ENCODE measurements around the gene PDE4B.

PDE4B gene

DNA sequence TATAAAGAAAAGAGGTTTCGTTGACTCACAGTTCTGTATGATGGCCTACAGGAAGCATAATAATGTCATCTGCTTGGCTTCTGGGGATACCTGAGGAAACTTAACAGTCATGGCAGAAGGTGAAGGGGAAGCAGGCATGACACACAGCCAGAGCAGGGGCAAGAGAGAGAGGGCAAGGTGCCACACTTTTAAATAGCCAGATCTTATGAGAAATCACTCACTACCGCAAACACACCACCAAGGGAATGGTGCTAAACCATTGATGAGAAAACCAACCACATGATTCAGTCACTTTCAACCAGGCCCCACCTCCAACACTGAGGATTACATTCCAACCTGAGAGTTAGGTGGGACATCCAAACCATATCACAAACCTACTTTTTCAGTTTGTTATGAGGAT, 495.4 kb downstream of the PDE4B start:
- Histone ChIP-seq H3K27me3 (ENCODE audit: insufficient read depth, low read length) (no peaks in the 10 kb centered on the region), H3K4me1 (ENCODE audit: insufficient read depth, low read length) (no peaks in the 10 kb centered on the region), H3K36me3 (ENCODE audit: insufficient read depth, low read depth, low read length) (no peaks in the 10 kb centered on the region), H3K27ac (ENCODE audit: low read length) (no peak overlapping the region), H3K9me3 (ENCODE audit: insufficient read depth, low read depth, low read length) (no peaks in the 10 kb centered on the region), H3K4me3 (ENCODE audit: low read length) (no peak overlapping the region), H3K9ac (ENCODE audit: low read depth, low read length) (no peak overlapping the region)

DNA sequence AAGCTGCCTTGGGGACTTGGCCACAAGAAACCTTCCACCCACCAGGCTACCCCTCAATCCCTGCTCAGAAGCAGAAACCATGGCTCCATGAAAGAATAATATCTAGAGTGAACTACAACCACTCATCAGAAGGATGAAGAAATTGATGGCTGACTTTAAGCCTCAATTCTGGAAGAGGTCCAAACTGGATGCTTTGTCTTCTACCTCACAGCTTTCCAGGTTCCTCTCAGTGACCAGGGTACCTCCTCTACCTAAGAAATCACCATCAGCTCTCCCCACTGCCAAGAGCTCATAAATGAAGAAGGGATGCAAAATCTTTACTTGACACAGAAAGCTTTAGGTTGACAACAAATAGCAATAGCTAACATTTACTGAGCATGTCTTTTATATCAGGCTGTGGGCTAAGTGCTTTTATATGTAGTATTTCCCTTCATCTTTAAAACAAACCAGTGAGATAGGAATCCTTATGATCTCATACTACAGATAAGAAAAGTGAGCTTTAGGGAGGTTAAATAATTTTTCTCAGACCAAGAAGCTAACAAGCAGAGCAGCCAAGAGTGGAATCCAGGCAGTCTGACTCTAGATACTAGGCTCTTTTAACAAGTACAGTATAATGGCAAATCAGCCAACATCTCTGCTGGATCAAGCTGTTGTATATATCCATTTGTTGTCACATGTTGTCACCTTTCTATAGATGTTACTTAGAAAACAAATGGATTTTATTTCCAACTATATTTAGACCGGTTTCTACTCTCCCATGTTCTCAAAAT, 498.3 kb downstream of the PDE4B start:
- no peaks in the 10 kb centered on the region for H3K9me3 ChIP-seq (ENCODE audit: insufficient read depth, low read depth, low read length)
- H3K27me3 ChIP-seq (ENCODE audit: insufficient read depth, low read length), result no peaks in the 10 kb centered on the region
- H3K9ac ChIP-seq (ENCODE audit: low read depth, low read length), result no peak overlapping the region
- no peaks in the 10 kb centered on the region for H3K36me3 ChIP-seq (ENCODE audit: insufficient read depth, low read depth, low read length)
- no peaks in the 10 kb centered on the region for H3K4me1 ChIP-seq (ENCODE audit: insufficient read depth, low read length)
- no peak overlapping the region for H3K27ac ChIP-seq (ENCODE audit: low read length)
- H3K4me3 ChIP-seq (ENCODE audit: low read length), result no peak overlapping the region

- Histone ChIP-seq H3K36me3 (ENCODE audit: insufficient read depth, low read depth, low read length) (no peaks in the 10 kb centered on the region), H3K4me1 (ENCODE audit: insufficient read depth, low read length) (no peaks in the 10 kb centered on the region), H3K4me3 (ENCODE audit: low read length) (no peak overlapping the region), H3K27ac (ENCODE audit: low read length) (no peak overlapping the region), H3K9ac (ENCODE audit: low read depth, low read length) (no peak overlapping the region), H3K27me3 (ENCODE audit: insufficient read depth, low read length) (no peaks in the 10 kb centered on the region), H3K9me3 (ENCODE audit: insufficient read depth, low read depth, low read length) (no peaks in the 10 kb centered on the region)
Observed at GRCh38 chr1:66291531-66291864, 498.8 kb downstream of the PDE4B start.

DNA sequence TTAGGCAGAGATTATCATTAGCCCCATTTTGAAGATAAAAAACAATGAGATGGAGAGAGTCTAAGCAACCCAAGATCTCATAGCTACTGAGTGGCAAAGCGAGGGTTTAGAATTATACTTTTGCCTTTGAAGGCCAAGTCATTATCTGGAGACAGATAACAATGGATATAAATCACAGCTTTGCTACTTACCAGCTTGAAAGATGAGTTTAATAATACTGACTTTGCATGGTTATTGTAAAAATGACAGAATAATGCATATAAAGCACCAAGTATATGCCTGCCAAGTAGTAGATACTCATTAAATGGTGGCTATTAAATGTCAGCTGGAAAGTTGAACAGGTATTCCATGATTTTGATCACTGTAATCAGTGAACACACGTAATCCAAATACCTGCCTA, 499.6 kb downstream of the PDE4B start:
- Histone ChIP-seq H3K9ac (ENCODE audit: low read depth, low read length) (no peak overlapping the region), H3K4me1 (ENCODE audit: insufficient read depth, low read length) (no peaks in the 10 kb centered on the region), H3K36me3 (ENCODE audit: insufficient read depth, low read depth, low read length) (no peaks in the 10 kb centered on the region)

GRCh38 chr1:66292944-66293343, 500.2 kb downstream of the PDE4B start:
- no peaks in the 10 kb centered on the region for H3K4me1 ChIP-seq (ENCODE audit: insufficient read depth, low read length)
- H3K4me3 ChIP-seq (ENCODE audit: low read length), result no peak overlapping the region
- no peaks in the 10 kb centered on the region for H3K27me3 ChIP-seq (ENCODE audit: insufficient read depth, low read length)

More for the DNA sequence above, 499.6 kb downstream of the PDE4B start:
- H3K4me3 ChIP-seq (ENCODE audit: low read length), result no peak overlapping the region
- H3K9me3 ChIP-seq (ENCODE audit: insufficient read depth, low read depth, low read length), result no peaks in the 10 kb centered on the region
- no peaks in the 10 kb centered on the region for H3K27me3 ChIP-seq (ENCODE audit: insufficient read depth, low read length)
- no peak overlapping the region for H3K27ac ChIP-seq (ENCODE audit: low read length)

GRCh38 chr1:66294707-66295370, 502.1 kb downstream of the PDE4B start:
- H3K36me3 ChIP-seq (ENCODE audit: insufficient read depth, low read depth, low read length), result no peaks in the 10 kb centered on the region
- H3K9me3 ChIP-seq (ENCODE audit: insufficient read depth, low read depth, low read length), result no peaks in the 10 kb centered on the region
- no peaks in the 10 kb centered on the region for H3K4me1 ChIP-seq (ENCODE audit: insufficient read depth, low read length)
- no peaks in the 10 kb centered on the region for H3K27me3 ChIP-seq (ENCODE audit: insufficient read depth, low read length)
- H3K9ac ChIP-seq (ENCODE audit: low read depth, low read length), result no peak overlapping the region
- no peak overlapping the region for H3K27ac ChIP-seq (ENCODE audit: low read length)
- H3K4me3 ChIP-seq (ENCODE audit: low read length), result no peak overlapping the region

More at GRCh38 chr1:66292944-66293343, 500.2 kb downstream of the PDE4B start:
- no peak overlapping the region for H3K9ac ChIP-seq (ENCODE audit: low read depth, low read length)
- no peaks in the 10 kb centered on the region for H3K9me3 ChIP-seq (ENCODE audit: insufficient read depth, low read depth, low read length)
- no peaks in the 10 kb centered on the region for H3K36me3 ChIP-seq (ENCODE audit: insufficient read depth, low read depth, low read length)
- H3K27ac ChIP-seq (ENCODE audit: low read length), result no peak overlapping the region

DNA sequence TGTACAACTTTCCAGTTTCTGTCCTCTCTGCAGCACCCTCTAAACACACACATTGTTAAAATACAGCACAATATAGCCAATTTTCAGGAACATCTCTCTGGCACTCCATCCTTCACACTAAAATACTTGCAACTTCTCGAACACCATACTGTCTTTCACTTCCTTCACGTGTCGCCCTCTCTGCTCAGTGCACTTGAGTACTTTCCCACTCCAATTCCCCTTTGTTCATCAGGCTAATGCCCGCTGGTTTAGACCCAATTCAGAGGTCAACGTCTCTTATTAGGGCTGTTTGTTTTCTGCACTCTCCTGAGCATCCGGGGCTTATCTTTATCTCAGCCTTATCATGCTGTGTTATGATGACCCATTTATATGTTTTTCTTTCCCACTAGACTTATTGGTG, 503.1 kb downstream of the PDE4B start:
- H3K27me3 ChIP-seq (ENCODE audit: insufficient read depth, low read length), result no peaks in the 10 kb centered on the region
- no peaks in the 10 kb centered on the region for H3K4me1 ChIP-seq (ENCODE audit: insufficient read depth, low read length)
- no peaks in the 10 kb centered on the region for H3K36me3 ChIP-seq (ENCODE audit: insufficient read depth, low read depth, low read length)
- no peak overlapping the region for H3K9ac ChIP-seq (ENCODE audit: low read depth, low read length)
- H3K27ac ChIP-seq (ENCODE audit: low read length), result no peak overlapping the region
- no peaks in the 10 kb centered on the region for H3K9me3 ChIP-seq (ENCODE audit: insufficient read depth, low read depth, low read length)
- H3K4me3 ChIP-seq (ENCODE audit: low read length), result no peak overlapping the region

DNA sequence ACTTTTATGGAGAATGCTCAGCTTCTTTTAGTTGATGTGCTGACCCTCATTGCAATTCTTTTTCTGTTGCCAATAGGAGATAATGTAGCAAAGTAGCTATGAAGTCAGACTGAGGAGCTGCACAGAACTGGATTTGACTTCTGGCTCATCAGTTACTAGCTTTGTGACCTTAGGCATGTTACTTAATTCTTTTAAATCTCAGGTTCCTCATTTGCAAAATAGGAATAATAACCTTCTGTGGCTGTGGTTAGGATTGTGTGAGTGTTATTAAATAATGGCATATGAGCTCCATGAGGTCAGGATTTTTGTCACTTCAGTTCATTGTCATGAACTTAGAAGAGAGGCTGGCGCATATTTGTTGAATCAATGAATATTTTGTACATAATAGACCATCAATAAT, 503.7 kb downstream of the PDE4B start:
- no peak overlapping the region for H3K27ac ChIP-seq (ENCODE audit: low read length)
- H3K36me3 ChIP-seq (ENCODE audit: insufficient read depth, low read depth, low read length), result no peaks in the 10 kb centered on the region
- H3K9ac ChIP-seq (ENCODE audit: low read depth, low read length), result no peak overlapping the region
- no peaks in the 10 kb centered on the region for H3K27me3 ChIP-seq (ENCODE audit: insufficient read depth, low read length)
- no peak overlapping the region for H3K4me3 ChIP-seq (ENCODE audit: low read length)
- H3K9me3 ChIP-seq (ENCODE audit: insufficient read depth, low read depth, low read length), result no peaks in the 10 kb centered on the region
- no peaks in the 10 kb centered on the region for H3K4me1 ChIP-seq (ENCODE audit: insufficient read depth, low read length)

DNA sequence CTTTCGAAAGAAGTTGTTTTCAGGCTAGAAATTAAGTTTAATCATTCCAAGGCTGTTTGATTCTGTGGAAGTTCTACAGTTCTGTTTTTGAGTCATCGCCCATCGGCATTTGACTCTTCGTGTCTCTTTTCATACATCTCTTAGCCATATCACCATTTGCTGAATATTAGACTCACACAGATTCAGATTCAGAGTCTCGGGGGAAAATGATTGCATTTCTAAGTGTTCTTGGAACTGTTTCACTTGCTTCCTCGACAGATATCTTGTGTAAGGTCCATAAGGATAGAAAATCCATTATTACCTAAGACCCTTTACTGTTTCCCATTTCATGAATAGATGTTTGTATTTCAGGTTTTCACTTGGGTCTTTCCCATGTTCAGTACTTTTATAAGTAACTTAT, 504.3 kb downstream of the PDE4B start:
- no peaks in the 10 kb centered on the region for H3K36me3 ChIP-seq (ENCODE audit: insufficient read depth, low read depth, low read length)
- no peaks in the 10 kb centered on the region for H3K4me1 ChIP-seq (ENCODE audit: insufficient read depth, low read length)
- H3K27ac ChIP-seq (ENCODE audit: low read length), result no peak overlapping the region
- H3K27me3 ChIP-seq (ENCODE audit: insufficient read depth, low read length), result no peaks in the 10 kb centered on the region
- no peaks in the 10 kb centered on the region for H3K9me3 ChIP-seq (ENCODE audit: insufficient read depth, low read depth, low read length)
- no peak overlapping the region for H3K9ac ChIP-seq (ENCODE audit: low read depth, low read length)
- H3K4me3 ChIP-seq (ENCODE audit: low read length), result no peak overlapping the region

GRCh38 chr1:66298464-66298863, 505.8 kb downstream of the PDE4B start:
- H3K27ac ChIP-seq (ENCODE audit: low read length), result no peak overlapping the region
- H3K9me3 ChIP-seq (ENCODE audit: insufficient read depth, low read depth, low read length), result no peaks in the 10 kb centered on the region
- no peaks in the 10 kb centered on the region for H3K4me1 ChIP-seq (ENCODE audit: insufficient read depth, low read length)
- no peaks in the 10 kb centered on the region for H3K27me3 ChIP-seq (ENCODE audit: insufficient read depth, low read length)
- H3K9ac ChIP-seq (ENCODE audit: low read depth, low read length), result no peak overlapping the region
- no peaks in the 10 kb centered on the region for H3K36me3 ChIP-seq (ENCODE audit: insufficient read depth, low read depth, low read length)
- H3K4me3 ChIP-seq (ENCODE audit: low read length), result no peak overlapping the region

DNA sequence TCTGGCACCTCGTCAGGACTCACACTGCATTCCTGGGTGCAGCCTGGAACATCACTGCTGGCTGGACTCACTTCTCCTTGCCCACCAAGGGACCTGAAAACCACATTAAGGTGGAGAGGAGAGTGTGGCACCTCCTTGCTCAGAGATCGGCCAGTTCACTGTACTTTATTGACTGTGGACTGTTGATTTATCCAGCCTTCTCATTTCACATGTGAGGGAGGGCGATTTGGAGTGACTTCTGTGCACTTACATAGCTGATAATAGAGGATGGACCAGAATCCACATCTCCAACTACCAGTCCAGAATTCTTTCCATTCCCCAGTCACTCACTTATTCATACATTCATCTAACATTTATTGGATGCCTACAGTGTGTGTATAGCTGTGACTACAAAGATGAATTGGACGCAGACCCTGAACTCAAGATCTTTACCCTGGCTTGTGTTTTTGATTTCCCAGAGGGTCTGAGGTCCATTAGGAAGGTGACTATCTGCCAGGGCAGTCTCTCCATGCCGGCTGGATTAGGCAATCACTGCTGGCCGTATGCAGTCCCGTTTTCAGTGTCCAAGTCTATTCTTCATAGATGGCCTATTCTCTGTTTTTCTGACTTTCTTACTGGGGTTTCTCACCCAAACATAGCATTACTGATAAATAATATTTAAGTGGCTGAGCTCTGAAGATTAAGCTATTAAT, 507.7 kb downstream of the PDE4B start:
- Histone ChIP-seq H3K9ac (ENCODE audit: low read depth, low read length) (no peak overlapping the region), H3K36me3 (ENCODE audit: insufficient read depth, low read depth, low read length) (no peaks in the 10 kb centered on the region), H3K4me1 (ENCODE audit: insufficient read depth, low read length) (no peaks in the 10 kb centered on the region), H3K27ac (ENCODE audit: low read length) (no peak overlapping the region), H3K4me3 (ENCODE audit: low read length) (no peak overlapping the region), H3K27me3 (ENCODE audit: insufficient read depth, low read length) (no peaks in the 10 kb centered on the region), H3K9me3 (ENCODE audit: insufficient read depth, low read depth, low read length) (no peaks in the 10 kb centered on the region)

DNA sequence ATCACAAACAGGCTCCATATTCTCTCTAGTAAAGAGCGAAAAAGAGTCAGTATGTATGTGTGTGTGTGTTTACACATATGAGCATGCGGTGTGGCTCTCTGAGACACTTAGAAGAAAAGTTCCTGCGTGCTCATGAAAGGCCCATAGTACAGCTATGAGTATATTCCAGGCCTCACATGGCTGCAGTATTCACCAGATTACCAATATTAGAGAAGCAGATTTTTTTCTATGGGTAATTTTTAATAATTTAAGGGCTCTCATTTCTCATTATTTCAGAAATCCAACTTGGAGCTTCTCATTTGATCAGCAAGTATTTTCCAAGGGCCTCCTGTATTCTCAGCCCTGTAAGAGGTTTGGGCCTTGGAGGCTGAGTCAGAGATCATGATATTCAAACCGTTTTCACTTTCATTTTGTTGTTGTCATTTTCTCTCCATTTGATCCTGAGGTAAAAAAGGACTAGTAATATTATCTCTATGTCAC, 508.3 kb downstream of the PDE4B start:
- no peak overlapping the region for H3K9ac ChIP-seq (ENCODE audit: low read depth, low read length)
- no peaks in the 10 kb centered on the region for H3K36me3 ChIP-seq (ENCODE audit: insufficient read depth, low read depth, low read length)
- no peak overlapping the region for H3K27ac ChIP-seq (ENCODE audit: low read length)
- H3K4me3 ChIP-seq (ENCODE audit: low read length), result no peak overlapping the region
- H3K9me3 ChIP-seq (ENCODE audit: insufficient read depth, low read depth, low read length), result no peaks in the 10 kb centered on the region
- H3K27me3 ChIP-seq (ENCODE audit: insufficient read depth, low read length), result no peaks in the 10 kb centered on the region
- H3K4me1 ChIP-seq (ENCODE audit: insufficient read depth, low read length), result no peaks in the 10 kb centered on the region
